ENCODE measurements around the gene MEGF8. TPM values are rescaled to one million over a fixed set of nuclear protein-coding genes. Genes with fewer than 3 reads are reported as not detected.
"Not testable (repeated sequence)": the region's sequence is repeated elsewhere in the genome, so short reads cannot be mapped to it uniquely, and the experiment has no call there.

The MEGF8 gene
- total RNA-seq, 2 donors from 2014 or later, result 9.9 to 24.1 TPM

GRCh38 chr19:42335971-42336370 lies 10.5 kb downstream of the MEGF8 start:
- Histone ChIP-seq H3K4me3 (no peak overlapping the region), H3K27ac (no peak overlapping the region), H3K9me3 (no peaks in the 10 kb centered on the region), H3K27me3 (no peaks in the 10 kb centered on the region), H3K4me1 (no peaks in the 10 kb centered on the region), H3K36me3 (replicated peaks in 1 of 2; ENCODE audit: insufficient read depth in 1 of 2, low read depth in 2 of 2) (no peaks in the 10 kb centered on the region)
- intact Hi-C loops (cut with DNase I), result no loop called here
- no peak for DNase-seq
- TF ChIP-seq CTCF (IDR thresholded peaks at IDR 0.05) (no peak), POLR2A (IDR thresholded peaks at IDR 0.05) (no peak)
- no peak for ATAC-seq
- WGBS, 2 donors, result 88 to 94% methylated on average over 18 of the region's 19 CpGs

GRCh38 chr19:42339126-42339860 lies 13.9 kb downstream of the MEGF8 start:
- H3K27ac ChIP-seq; H3K4me1 ChIP-seq; H3K9me3 ChIP-seq; H3K27me3 ChIP-seq; DNase-seq; ATAC-seq; H3K36me3 ChIP-seq (replicated peaks in 1 of 2; ENCODE audit: insufficient read depth in 1 of 2, low read depth in 2 of 2); H3K4me3 ChIP-seq; intact Hi-C loops (cut with DNase I): not testable (repeated sequence)
- 88 to 89% methylated on average over 7 of the region's 7 CpGs for WGBS, 2 donors

DNA sequence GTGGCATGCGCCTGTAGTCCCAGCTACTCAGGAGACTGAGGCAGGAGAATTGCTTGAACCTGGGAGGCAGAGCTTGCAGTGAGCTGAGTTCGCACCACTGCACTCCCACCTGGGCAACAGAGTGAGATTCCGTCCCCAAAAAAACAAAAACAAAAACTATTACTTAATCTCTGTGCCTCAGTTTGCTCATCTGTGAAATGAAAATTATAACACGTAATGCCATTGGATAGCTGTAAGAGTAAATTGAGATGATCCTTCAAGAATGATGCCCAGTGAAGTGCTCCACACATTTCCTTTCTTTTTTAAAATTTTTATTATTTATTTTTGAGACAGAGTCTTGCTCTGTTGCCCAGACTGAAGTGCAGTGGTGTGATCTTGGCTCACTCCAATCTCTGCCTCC lies 14.5 kb downstream of the MEGF8 start:
- H3K36me3 ChIP-seq (replicated peaks in 1 of 2; ENCODE audit: insufficient read depth in 1 of 2, low read depth in 2 of 2); H3K4me3 ChIP-seq; DNase-seq; H3K27ac ChIP-seq; H3K27me3 ChIP-seq; H3K4me1 ChIP-seq; ATAC-seq; intact Hi-C loops (cut with DNase I); H3K9me3 ChIP-seq: not testable (repeated sequence)
- WGBS, 2 donors, result 89 to 91% methylated on average over 4 of the region's 4 CpGs

- Histone ChIP-seq H3K4me3 (no peak overlapping the region), H3K36me3 (replicated peaks in 1 of 2; ENCODE audit: insufficient read depth in 1 of 2, low read depth in 2 of 2) (no peaks in the 10 kb centered on the region), H3K27me3 (no peaks in the 10 kb centered on the region), H3K27ac (no peak overlapping the region), H3K9me3 (no peaks in the 10 kb centered on the region), H3K4me1 (no peaks in the 10 kb centered on the region)
- DNase-seq (no peak), ATAC-seq (no peak)
- intact Hi-C loops (cut with DNase I), result no loop called here
- TF ChIP-seq CTCF (IDR thresholded peaks at IDR 0.05), result no peak
- no peak for TF ChIP-seq POLR2A (IDR thresholded peaks at IDR 0.05)
- 76 to 98% methylated on average over 6 to 13 of the region's 17 CpGs for WGBS, 2 donors
Observed at GRCh38 chr19:42343344-42344110, 18.1 kb downstream of the MEGF8 start.

DNA sequence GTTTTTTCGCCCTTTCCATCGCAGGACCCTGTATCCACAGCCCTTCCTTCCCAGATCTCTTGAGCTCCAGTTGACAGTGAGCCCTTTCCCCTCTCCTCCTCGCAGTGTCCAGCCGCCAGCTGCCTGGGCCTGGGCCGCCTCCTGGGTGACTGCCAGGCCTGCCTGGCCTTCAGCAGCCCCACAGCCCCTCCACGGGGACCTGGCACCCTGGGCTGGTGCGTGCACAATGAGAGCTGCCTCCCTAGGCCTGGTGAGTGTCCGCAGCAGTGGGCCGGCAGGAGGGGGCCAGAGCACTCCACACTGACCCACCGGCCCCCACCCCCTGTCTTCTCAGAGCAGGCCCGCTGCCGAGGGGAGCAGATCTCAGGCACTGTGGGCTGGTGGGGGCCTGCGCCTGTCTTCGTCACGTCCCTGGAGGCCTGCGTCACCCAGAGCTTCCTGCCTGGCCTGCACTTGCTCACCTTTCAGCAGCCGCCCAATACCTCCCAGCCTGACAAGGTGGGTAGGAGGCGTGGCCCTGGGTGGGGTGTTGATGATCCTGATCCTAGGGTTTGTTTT lies 19.0 kb downstream of the MEGF8 start:
- 94 to 95% methylated on average over 11 to 18 of the region's 18 CpGs for WGBS, 2 donors
- DNase-seq (no peak), ATAC-seq (no peak)
- no peaks in the 10 kb centered on the region for H3K27me3 ChIP-seq
- no peak overlapping the region for H3K4me3 ChIP-seq
- H3K9me3 ChIP-seq, result no peaks in the 10 kb centered on the region
- H3K27ac ChIP-seq, result no peak overlapping the region
- no peaks in the 10 kb centered on the region for H3K4me1 ChIP-seq
- H3K36me3 ChIP-seq (replicated peaks in 1 of 2; ENCODE audit: insufficient read depth in 1 of 2, low read depth in 2 of 2), result no peaks in the 10 kb centered on the region
- intact Hi-C loops (cut with DNase I), result no loop called here
- TF ChIP-seq CTCF (IDR thresholded peaks at IDR 0.05) (no peak), POLR2A (IDR thresholded peaks at IDR 0.05) (no peak)
